Neural crest cell (in vitro differentiated cells): Measurements from ENCODE around the gene TARS3. TPM values are rescaled to one million over a fixed set of nuclear protein-coding genes. Genes with fewer than 3 reads are reported as not detected.

Experiments
- DNase-seq: peaks from one replicate; pipeline ENCODE4 v3.0.0; 2021; ENCODE audit warnings: low read depth, mixed read lengths, low spot score
- H3K27ac Mint-ChIP-seq: one replicate; pipeline ENCODE4 v1.8.0; 2021; ENCODE audit warnings: mild to moderate bottlenecking, mixed read lengths; ENCODE audit not compliant: unreplicated experiment
- H3K27me3 Mint-ChIP-seq: 2 replicates; pipeline ENCODE4 v1.8.0; 2021; ENCODE audit warnings: low read depth, mild to moderate bottlenecking, mixed read lengths
- H3K36me3 Mint-ChIP-seq: 2 replicates; pipeline ENCODE4 v1.8.0; 2021; ENCODE audit warnings: low read depth, mild to moderate bottlenecking, mixed read lengths
- H3K4me1 Mint-ChIP-seq: 2 replicates; pipeline ENCODE4 v1.8.0; 2021; ENCODE audit warnings: mixed read lengths
- H3K4me3 Mint-ChIP-seq: one replicate; pipeline ENCODE4 v1.8.0; 2021; ENCODE audit warnings: mild to moderate bottlenecking, mixed read lengths
- H3K9me3 Mint-ChIP-seq: 2 replicates; pipeline ENCODE4 v1.8.0; 2021; ENCODE audit warnings: mixed read lengths
- CTCF ChIP-seq: fragments of 200-600 bp; sonication (generic); conservative IDR thresholded peaks from 2 replicates; pipeline ENCODE4 v1.5.0; 2021; ENCODE audit warnings: antibody characterized with exemption, mild to moderate bottlenecking
- total RNA-seq: library from RNA; stranded (reverse); gene quantifications from 2 replicates; pipeline ENCODE4 v1.2.1, GENCODE V29; 2021

TARS3 gene
- total RNA-seq, 1 donor from 2014 or later, result 18.1 TPM

GRCh38 chr15:101615414-101615985 is 108.8 kb downstream of the TARS3 start:
- H3K4me3 Mint-ChIP-seq, result peak overlapping the region; percentile 17
- TF ChIP-seq CTCF, result no peak
- no peak for DNase-seq
- H3K27ac Mint-ChIP-seq, result no peak overlapping the region
- no peaks in the 10 kb centered on the region for H3K9me3 Mint-ChIP-seq
- H3K36me3 Mint-ChIP-seq, result no peaks in the 10 kb centered on the region
- no peaks in the 10 kb centered on the region for H3K27me3 Mint-ChIP-seq
- peaks cover 47% of the 10 kb centered on the region for H3K4me1 Mint-ChIP-seq

- Mint-ChIP-seq H3K9me3 (no peaks in the 10 kb centered on the region), H3K27ac (no peak overlapping the region), H3K36me3 (no peaks in the 10 kb centered on the region), H3K4me1 (peaks cover 47% of the 10 kb centered on the region), H3K27me3 (no peaks in the 10 kb centered on the region), H3K4me3 (no peak overlapping the region)
- TF ChIP-seq CTCF, result no peak
- DNase-seq, result no peak
Measured at GRCh38 chr15:101614761-101615160, 109.5 kb downstream of the TARS3 start.

GRCh38 chr15:101614001-101614585 is 110.2 kb downstream of the TARS3 start:
- DNase-seq, result no peak
- Mint-ChIP-seq H3K4me3 (peak overlapping the region; percentile 44), H3K4me1 (peaks cover 47% of the 10 kb centered on the region), H3K9me3 (no peaks in the 10 kb centered on the region), H3K27ac (peak overlapping the region; percentile 72), H3K36me3 (no peaks in the 10 kb centered on the region), H3K27me3 (no peaks in the 10 kb centered on the region)
- no peak for TF ChIP-seq CTCF

GRCh38 chr15:101613130-101614000 is 110.9 kb downstream of the TARS3 start:
- H3K36me3 Mint-ChIP-seq, result no peaks in the 10 kb centered on the region
- DNase-seq, result no peak
- no peak overlapping the region for H3K4me3 Mint-ChIP-seq
- H3K4me1 Mint-ChIP-seq, result peaks cover 44% of the 10 kb centered on the region
- no peak for TF ChIP-seq CTCF
- H3K9me3 Mint-ChIP-seq, result no peaks in the 10 kb centered on the region
- H3K27me3 Mint-ChIP-seq, result no peaks in the 10 kb centered on the region
- H3K27ac Mint-ChIP-seq, result no peak overlapping the region

GRCh38 chr15:101612676-101613075 is 111.6 kb downstream of the TARS3 start:
- no peaks in the 10 kb centered on the region for H3K9me3 Mint-ChIP-seq
- H3K4me3 Mint-ChIP-seq, result no peak overlapping the region
- peaks cover 47% of the 10 kb centered on the region for H3K4me1 Mint-ChIP-seq
- H3K36me3 Mint-ChIP-seq, result no peaks in the 10 kb centered on the region
- TF ChIP-seq CTCF, result no peak
- H3K27me3 Mint-ChIP-seq, result no peaks in the 10 kb centered on the region
- H3K27ac Mint-ChIP-seq, result no peak overlapping the region
- no peak for DNase-seq
